NOMO-1 treated with DMSO at 0.1 percent for 48 hours (cell line): ENCODE results near the gene UBAP2L.
"Not testable (repeated sequence)": the region's sequence is repeated elsewhere in the genome, so short reads cannot be mapped to it uniquely, and the experiment has no call there.

Source experiments
- DNase-seq: peaks from one replicate; lab custom pipeline; 2025; ENCODE audit not compliant: unreplicated experiment; lab: John Stamatoyannopoulos, UW

UBAP2L gene

GRCh38 chr1:154309136-154309535 lies 88.4 kb downstream of the UBAP2L start:
- not testable (repeated sequence) for DNase-seq

- DNase-seq: not testable (repeated sequence)
These were observed 91.7 kb downstream of the UBAP2L start for GRCh38 chr1:154312229-154313065.

- DNase-seq: no peak
These were observed 92.3 kb downstream of the UBAP2L start for GRCh38 chr1:154313066-154313356.

GRCh38 chr1:154314226-154314625 lies 93.5 kb downstream of the UBAP2L start:
- not testable (repeated sequence) for DNase-seq

- no peak for DNase-seq
These were observed 95.9 kb downstream of the UBAP2L start for GRCh38 chr1:154316704-154317103.

- DNase-seq: no peak
These were observed 97.6 kb downstream of the UBAP2L start for GRCh38 chr1:154318386-154318785.
